Ectodermal cell (in vitro differentiated cells): ENCODE data around the gene COL24A1.
"Not testable (repeated sequence)": the region's sequence is repeated elsewhere in the genome, so short reads cannot be mapped to it uniquely, and the experiment has no call there.

ENCODE experiments used
- H3K27ac ChIP-seq: 2 replicates; pipeline ENCODE4 v1.7.0; 2013; ENCODE audit warnings: mild to moderate bottlenecking, low read depth, low read length; ENCODE audit not compliant: insufficient read depth, poor library complexity, severe bottlenecking
- H3K27me3 ChIP-seq: 2 replicates; pipeline ENCODE4 v1.7.0; 2013; ENCODE audit warnings: mild to moderate bottlenecking, low read length; ENCODE audit not compliant: insufficient read depth, control insufficient read depth, poor library complexity, severe bottlenecking
- H3K36me3 ChIP-seq: one replicate; pipeline ENCODE4 v1.7.0; 2013; ENCODE audit warnings: low read length; ENCODE audit not compliant: control insufficient read depth, insufficient read depth
- H3K4me1 ChIP-seq: one replicate; pipeline ENCODE4 v1.7.0; 2013; ENCODE audit warnings: low read length; ENCODE audit not compliant: control insufficient read depth, insufficient read depth
- H3K4me3 ChIP-seq: 2 replicates; pipeline ENCODE4 v1.7.0; 2013; ENCODE audit warnings: low read depth, low read length, control low read depth; ENCODE audit not compliant: insufficient read depth
- H3K9me3 ChIP-seq: 2 replicates; pipeline ENCODE4 v1.7.0; 2013; ENCODE audit warnings: mild to moderate bottlenecking, low read length, moderate library complexity; ENCODE audit not compliant: control insufficient read depth
- WGBS, 2 experiments: methylation state at CpG; one replicate each; pipeline ENCODE4 v1.1.7; 2013; ENCODE audit warnings: missing lambda C conversion rate in 2 of 2; 5-methylcytosine and 5-hydroxymethylcytosine counted together

The COL24A1 gene

DNA sequence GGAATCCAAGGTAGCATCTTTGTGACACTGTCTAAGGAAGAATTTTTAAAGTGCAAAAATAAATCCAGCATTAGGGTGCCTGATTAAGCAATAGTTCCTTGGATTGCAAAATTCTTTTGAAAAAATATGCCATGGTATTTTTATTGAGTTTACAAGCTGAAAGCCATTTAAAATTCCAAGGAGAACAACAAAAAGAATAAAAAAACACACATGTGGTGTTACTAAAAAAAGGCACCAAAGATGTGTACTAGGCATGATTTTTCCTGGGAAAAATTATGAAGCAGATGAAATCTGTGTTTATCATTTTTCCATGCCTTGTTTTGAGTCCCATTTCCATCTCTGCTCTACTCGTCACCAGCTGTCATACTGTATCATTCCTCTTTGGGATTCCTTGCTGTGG, 291.4 kb downstream of the COL24A1 start:
- H3K27ac ChIP-seq, result no peak overlapping the region
- 100% methylated on average over 1 of the region's 1 CpG for WGBS, 2 experiments
- no peak overlapping the region for H3K4me3 ChIP-seq
- H3K27me3 ChIP-seq, result no peaks in the 10 kb centered on the region
- no peaks in the 10 kb centered on the region for H3K4me1 ChIP-seq
- H3K9me3 ChIP-seq, result no peaks in the 10 kb centered on the region
- H3K36me3 ChIP-seq, result no peaks in the 10 kb centered on the region

DNA sequence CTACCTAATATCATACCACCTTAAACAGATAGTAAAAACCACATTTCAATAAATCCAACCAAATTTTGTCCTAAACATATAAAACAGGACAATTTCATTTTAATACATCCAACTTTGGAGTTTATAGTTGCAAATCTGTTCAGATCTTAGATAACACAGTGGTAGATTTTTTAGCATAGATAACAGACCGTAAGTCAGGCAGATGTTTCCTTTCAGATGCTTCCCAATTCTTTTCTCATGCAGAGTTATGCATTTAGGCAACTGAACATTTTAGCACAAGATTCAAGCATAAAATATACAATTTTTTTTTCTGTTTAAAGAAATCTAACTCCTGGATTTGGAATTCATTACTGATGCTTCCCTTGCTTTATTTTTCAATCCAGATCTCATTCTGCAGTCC, 291.8 kb downstream of the COL24A1 start:
- Histone ChIP-seq H3K27ac (no peak overlapping the region), H3K4me1 (no peaks in the 10 kb centered on the region), H3K9me3 (no peaks in the 10 kb centered on the region), H3K36me3 (no peaks in the 10 kb centered on the region), H3K4me3 (no peak overlapping the region), H3K27me3 (no peaks in the 10 kb centered on the region)
- 100% methylated on average over 1 of the region's 1 CpG for WGBS, 2 experiments

DNA sequence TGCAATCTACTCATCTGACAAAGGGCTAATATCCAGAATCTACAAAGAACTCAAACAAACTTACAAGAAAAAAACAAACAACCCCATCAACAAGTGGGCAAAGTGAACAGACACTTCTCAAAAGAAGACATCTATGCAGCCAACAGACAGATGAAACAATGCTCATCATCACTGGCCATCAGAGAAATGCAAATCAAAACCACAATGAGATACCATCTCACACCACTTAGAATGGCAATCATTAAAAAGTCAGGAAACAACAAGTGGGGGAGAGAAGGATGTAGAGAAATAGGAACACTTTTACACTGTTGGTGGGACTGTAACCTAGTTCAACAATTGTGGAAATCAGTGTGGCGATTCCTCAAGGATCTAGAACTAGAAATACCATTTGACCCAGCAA, 292.9 kb downstream of the COL24A1 start:
- H3K27ac ChIP-seq, H3K4me3 ChIP-seq, H3K36me3 ChIP-seq, H3K9me3 ChIP-seq, H3K4me1 ChIP-seq, H3K27me3 ChIP-seq: not testable (repeated sequence)
- 78 to 100% methylated on average over 1 of the region's 1 CpG for WGBS, 2 experiments

DNA sequence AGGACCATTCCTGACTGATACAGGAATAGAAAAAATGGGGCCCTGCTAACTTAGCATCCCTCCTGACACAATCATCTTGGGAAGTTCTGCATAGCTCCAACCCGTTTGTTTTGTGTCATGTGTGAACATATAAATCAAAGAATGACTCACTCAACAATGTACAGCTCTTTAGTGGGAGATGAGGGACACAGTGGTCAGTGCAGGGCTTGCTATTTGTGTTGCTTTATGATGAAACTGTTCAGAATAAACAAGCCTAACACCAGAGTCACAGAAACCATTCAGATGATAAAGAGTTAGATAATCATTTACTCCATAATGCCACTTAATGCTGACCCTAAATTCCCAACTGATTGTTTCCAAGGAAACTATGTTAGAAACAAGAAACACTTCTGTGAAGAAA, 294.1 kb downstream of the COL24A1 start:
- H3K9me3 ChIP-seq, result no peaks in the 10 kb centered on the region
- no peaks in the 10 kb centered on the region for H3K27me3 ChIP-seq
- H3K36me3 ChIP-seq, result no peaks in the 10 kb centered on the region
- H3K27ac ChIP-seq, result no peak overlapping the region
- whole genome bisulfite sequencing, 2 experiments, result 83% methylated on average over 1 of the region's 1 CpG; no CpG with 5 or more reads in 1 of the 2 experiments
- no peaks in the 10 kb centered on the region for H3K4me1 ChIP-seq
- H3K4me3 ChIP-seq, result no peak overlapping the region

DNA sequence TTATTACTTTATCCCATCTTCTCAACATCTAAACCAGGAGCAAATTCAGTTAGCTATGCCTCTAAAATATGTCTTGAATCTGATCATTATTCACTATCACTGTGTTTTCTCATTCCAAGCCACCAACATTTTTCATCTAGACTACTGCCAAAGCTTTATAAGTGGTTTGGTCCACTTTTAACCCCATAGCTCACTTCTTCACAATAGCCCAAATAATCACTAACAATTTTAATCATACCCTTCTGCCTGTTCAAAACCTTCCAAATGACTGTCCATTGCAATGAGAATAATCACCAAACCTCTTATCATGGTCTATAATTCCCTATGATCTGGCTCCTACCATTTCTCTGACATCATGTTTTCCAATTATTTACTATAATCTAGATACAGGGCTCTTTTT, 298.6 kb downstream of the COL24A1 start:
- no peak overlapping the region for H3K27ac ChIP-seq
- no peaks in the 10 kb centered on the region for H3K27me3 ChIP-seq
- H3K9me3 ChIP-seq, result no peaks in the 10 kb centered on the region
- H3K4me1 ChIP-seq, result no peaks in the 10 kb centered on the region
- no peaks in the 10 kb centered on the region for H3K36me3 ChIP-seq
- H3K4me3 ChIP-seq, result no peak overlapping the region

DNA sequence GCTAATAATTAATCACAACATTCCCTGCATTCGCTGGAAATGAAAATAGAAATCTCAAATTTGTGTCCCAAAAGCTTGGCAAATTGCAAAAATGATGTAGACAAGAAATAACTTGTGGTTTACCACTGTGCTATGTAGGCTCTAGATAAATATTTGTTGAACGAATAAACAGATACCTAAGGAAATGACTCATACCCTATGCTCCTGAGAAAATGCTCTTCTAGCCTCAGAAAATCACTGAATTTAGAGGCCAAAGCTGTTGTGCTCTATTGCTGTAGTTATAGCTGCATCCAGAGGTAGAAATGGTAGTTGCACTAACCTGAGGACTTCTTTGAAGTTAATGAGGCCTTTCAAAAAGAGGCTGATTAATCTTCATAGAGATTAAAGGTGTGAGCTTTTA, 306.3 kb downstream of the COL24A1 start:
- Histone ChIP-seq H3K4me3 (no peak overlapping the region), H3K27ac (no peak overlapping the region), H3K9me3 (no peaks in the 10 kb centered on the region), H3K4me1 (no peaks in the 10 kb centered on the region), H3K36me3 (no peaks in the 10 kb centered on the region), H3K27me3 (no peaks in the 10 kb centered on the region)
- WGBS, 2 experiments, result 72 to 81% methylated on average over 2 of the region's 2 CpGs

DNA sequence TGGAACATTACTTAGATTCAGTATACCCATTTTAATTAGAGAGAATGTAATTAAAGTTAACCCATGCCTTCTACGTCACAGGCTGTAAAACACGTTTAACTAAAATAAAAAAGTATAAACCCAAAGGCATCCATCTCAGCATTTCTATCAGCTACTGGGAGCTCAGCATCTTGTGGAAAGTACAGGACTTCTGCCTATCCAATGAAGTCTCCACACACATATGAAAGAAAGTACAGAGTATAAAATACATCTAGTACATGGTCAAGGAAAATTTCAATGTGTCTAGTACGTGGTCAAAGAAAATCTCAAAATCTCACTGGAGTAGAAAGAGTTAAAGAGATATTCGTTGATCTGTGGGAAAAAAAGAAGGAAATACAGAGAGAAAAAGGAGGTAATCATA, 306.9 kb downstream of the COL24A1 start:
- Histone ChIP-seq H3K9me3 (no peaks in the 10 kb centered on the region), H3K36me3 (no peaks in the 10 kb centered on the region), H3K27me3 (no peaks in the 10 kb centered on the region), H3K4me1 (no peaks in the 10 kb centered on the region), H3K4me3 (no peak overlapping the region), H3K27ac (no peak overlapping the region)
- WGBS, 2 experiments, result 50 to 91% methylated on average over 1 to 4 of the region's 4 CpGs

DNA sequence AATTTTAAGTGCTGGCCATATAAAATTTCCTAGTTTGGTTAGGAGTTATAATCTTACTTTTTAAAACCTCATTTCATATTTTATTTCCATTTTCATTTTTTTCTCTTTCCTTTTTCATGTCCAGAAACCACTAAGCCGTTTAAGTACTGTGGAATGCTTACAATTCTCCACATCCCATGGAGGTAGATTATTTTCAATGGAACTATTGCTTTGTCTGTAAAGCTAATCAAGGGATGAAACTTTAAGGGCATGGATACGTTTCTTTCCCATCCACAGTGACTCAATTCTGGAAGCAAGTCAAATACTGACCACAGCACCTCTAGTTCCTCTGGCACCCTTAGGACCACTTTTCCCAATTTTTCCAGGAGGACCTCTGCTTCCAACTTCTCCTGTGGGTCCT, 309.2 kb downstream of the COL24A1 start:
- Histone ChIP-seq H3K4me3 (no peak overlapping the region), H3K36me3 (no peaks in the 10 kb centered on the region), H3K4me1 (no peaks in the 10 kb centered on the region), H3K27me3 (no peaks in the 10 kb centered on the region), H3K27ac (no peak overlapping the region), H3K9me3 (no peaks in the 10 kb centered on the region)
- 86 to 88% methylated on average over 2 of the region's 2 CpGs for WGBS, 2 experiments

DNA sequence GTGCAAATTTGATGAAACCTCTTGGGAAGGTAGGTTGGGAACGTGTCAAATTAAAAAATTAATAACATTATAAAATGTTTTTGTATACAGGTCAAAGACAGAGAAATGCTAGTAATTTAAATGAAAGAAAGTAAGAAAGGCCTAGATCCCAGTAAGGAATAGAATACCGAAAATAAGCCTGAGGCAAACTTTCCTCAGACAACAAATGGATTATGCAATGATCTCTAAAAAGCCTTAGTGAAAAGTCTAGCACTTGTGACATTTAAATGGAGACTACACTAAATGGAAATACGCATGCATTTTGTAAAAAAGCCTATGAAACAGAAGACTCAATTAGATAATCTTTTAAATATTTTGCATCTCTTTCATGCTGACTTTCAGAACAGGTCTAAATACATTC, 309.9 kb downstream of the COL24A1 start:
- no peaks in the 10 kb centered on the region for H3K36me3 ChIP-seq
- H3K4me3 ChIP-seq, result no peak overlapping the region
- no peak overlapping the region for H3K27ac ChIP-seq
- H3K9me3 ChIP-seq, result no peaks in the 10 kb centered on the region
- H3K4me1 ChIP-seq, result no peaks in the 10 kb centered on the region
- no peaks in the 10 kb centered on the region for H3K27me3 ChIP-seq
- 85 to 100% methylated on average over 1 to 2 of the region's 3 CpGs for WGBS, 2 experiments

DNA sequence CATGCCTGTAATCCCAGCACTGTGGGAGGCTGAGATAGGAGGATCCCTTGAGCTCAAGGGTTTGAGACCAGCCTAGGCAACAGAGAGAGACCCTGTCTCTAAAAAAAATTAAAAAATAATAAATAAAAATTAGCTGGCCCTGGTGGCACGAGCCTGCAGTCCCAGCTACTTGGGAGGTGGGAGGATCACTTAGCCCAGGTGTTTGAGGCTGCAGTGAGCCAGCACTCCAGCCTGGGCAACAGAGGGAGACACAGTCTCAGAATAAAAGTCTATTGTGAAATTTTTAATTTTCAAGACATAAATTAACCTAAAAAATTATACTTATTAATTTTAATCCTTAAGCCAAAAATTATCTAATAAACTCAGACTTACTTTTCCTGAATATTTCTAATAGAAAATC, 317.1 kb downstream of the COL24A1 start:
- Histone ChIP-seq H3K9me3 (no peaks in the 10 kb centered on the region), H3K4me3 (no peak overlapping the region), H3K27me3 (no peaks in the 10 kb centered on the region), H3K27ac (no peak overlapping the region), H3K4me1 (no peaks in the 10 kb centered on the region), H3K36me3 (no peaks in the 10 kb centered on the region)
- WGBS, 2 experiments, result 74 to 75% methylated on average over 1 of the region's 1 CpG

DNA sequence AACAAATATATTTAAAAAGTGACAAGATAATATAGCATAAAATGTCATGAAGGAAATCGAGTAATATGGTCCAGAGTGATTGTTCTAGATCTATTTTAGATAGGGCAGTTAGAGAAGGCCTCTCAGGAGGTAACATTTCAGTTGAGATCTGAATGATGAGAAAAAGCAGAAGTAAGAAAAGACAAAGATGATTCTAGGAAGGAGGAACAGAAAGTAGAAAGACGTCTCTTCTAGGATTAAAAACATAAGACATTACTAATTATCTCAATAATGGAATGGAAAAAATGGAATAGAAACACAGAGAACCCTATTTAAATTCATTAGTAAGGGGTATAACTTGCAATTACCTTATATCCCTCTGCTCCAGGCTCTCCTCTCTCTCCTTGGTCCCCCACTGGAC, 318.3 kb downstream of the COL24A1 start:
- no peak overlapping the region for H3K27ac ChIP-seq
- H3K4me3 ChIP-seq, result no peak overlapping the region
- WGBS, 2 experiments, result 79 to 97% methylated on average over 1 to 2 of the region's 2 CpGs
- H3K9me3 ChIP-seq, result no peaks in the 10 kb centered on the region
- H3K27me3 ChIP-seq, result no peaks in the 10 kb centered on the region
- H3K4me1 ChIP-seq, result no peaks in the 10 kb centered on the region
- no peaks in the 10 kb centered on the region for H3K36me3 ChIP-seq
